ENCODE data around the gene REXO5.

- TF ChIP-seq CTCF (IDR thresholded peaks at IDR 0.05; ENCODE audit: borderline replicate concordance, extremely low read depth, low read length, poor library complexity, severe bottlenecking) (no peak), EZH2 (IDR thresholded peaks at IDR 0.05; ENCODE audit: borderline replicate concordance, low read depth, low read length, severe bottlenecking) (no peak)
These were observed 17.2 kb upstream of the REXO5 start for GRCh38 chr16:20789130-20789529.
